Measurements from ENCODE around the gene MBOAT7.

The MBOAT7 gene

GRCh38 chr19:54145541-54146158 is 43.7 kb downstream of the MBOAT7 start:
- in situ Hi-C loops (cut with HindIII; ENCODE audit: low sequenced_read_pairs), result no loop called here

GRCh38 chr19:54142166-54142780 is 47.1 kb downstream of the MBOAT7 start:
- in situ Hi-C loops (cut with HindIII; ENCODE audit: low sequenced_read_pairs), result no loop called here

GRCh38 chr19:54141356-54141755 is 48.0 kb downstream of the MBOAT7 start:
- in situ Hi-C loops (cut with HindIII; ENCODE audit: low sequenced_read_pairs), result no loop called here

- in situ Hi-C loops (cut with HindIII; ENCODE audit: low sequenced_read_pairs), result no loop called here
Measured at GRCh38 chr19:54138489-54139256, 50.7 kb downstream of the MBOAT7 start.

GRCh38 chr19:54137699-54138488 is 51.5 kb downstream of the MBOAT7 start, which contains the start of gene CNOT3:
Gene CNOT3 (plus strand): TSS chr19:54137762. CDS start chr19:54142979, 5,217 bp downstream.
- in situ Hi-C loops (cut with HindIII; ENCODE audit: low sequenced_read_pairs), result no loop called here

GRCh38 chr19:54136864-54137698 is 52.3 kb downstream of the MBOAT7 start:
- in situ Hi-C loops (cut with HindIII; ENCODE audit: low sequenced_read_pairs), result no loop called here

GRCh38 chr19:54136086-54136863 is 53.1 kb downstream of the MBOAT7 start:
- in situ Hi-C loops (cut with HindIII; ENCODE audit: low sequenced_read_pairs), result no loop called here

- in situ Hi-C loops (cut with HindIII; ENCODE audit: low sequenced_read_pairs), result no loop called here
Measured at GRCh38 chr19:54133957-54134590, 55.3 kb downstream of the MBOAT7 start.

- in situ Hi-C loops (cut with HindIII; ENCODE audit: low sequenced_read_pairs), result no loop called here
Measured at GRCh38 chr19:54133312-54133956, 55.9 kb downstream of the MBOAT7 start.

- in situ Hi-C loops (cut with HindIII; ENCODE audit: low sequenced_read_pairs), result no loop called here
Measured at GRCh38 chr19:54129617-54129996, 59.8 kb downstream of the MBOAT7 start.

- in situ Hi-C loops (cut with HindIII; ENCODE audit: low sequenced_read_pairs), result no loop called here
Measured at GRCh38 chr19:54128796-54129616, 60.4 kb downstream of the MBOAT7 start.

- in situ Hi-C loops (cut with HindIII; ENCODE audit: low sequenced_read_pairs), result no loop called here
Measured at GRCh38 chr19:54128441-54128725, 61.0 kb downstream of the MBOAT7 start.

- in situ Hi-C loops (cut with HindIII; ENCODE audit: low sequenced_read_pairs), result no loop called here
Measured at GRCh38 chr19:54127688-54128440, 61.5 kb downstream of the MBOAT7 start.

GRCh38 chr19:54125713-54126112 is 63.7 kb downstream of the MBOAT7 start:
- in situ Hi-C loops (cut with HindIII; ENCODE audit: low sequenced_read_pairs), result no loop called here

GRCh38 chr19:54124393-54124792 is 65.0 kb downstream of the MBOAT7 start:
- in situ Hi-C loops (cut with HindIII; ENCODE audit: low sequenced_read_pairs), result no loop called here

GRCh38 chr19:54123682-54124081 is 65.7 kb downstream of the MBOAT7 start:
- in situ Hi-C loops (cut with HindIII; ENCODE audit: low sequenced_read_pairs), result no loop called here

Measured in DLD1 (cell line).